ENCODE measurements around the gene GIGYF2. TPM values are rescaled to one million over a fixed set of nuclear protein-coding genes. Genes with fewer than 3 reads are reported as not detected.

The GIGYF2 gene
- total RNA-seq, 1 experiment from 2014 or later, result 55.3 TPM

GRCh38 chr2:232699110-232699509, 2.0 kb downstream of the GIGYF2 start:
- Histone ChIP-seq H2BK120ac (ENCODE audit: low read depth, low read length, poor library complexity, severe bottlenecking) (no peak overlapping the region), H3K9me3 (ENCODE audit: control insufficient read depth, low read depth, low read length) (no peaks in the 10 kb centered on the region), H2BK20ac (ENCODE audit: low read depth, low read length, poor library complexity, severe bottlenecking) (no peak overlapping the region), H3K4me2 (ENCODE audit: insufficient read depth, insufficient read length, low read length) (peak overlapping the region; percentile 93), H2BK15ac (ENCODE audit: low read depth, low read length) (no peak overlapping the region), H3K23ac (ENCODE audit: insufficient read length, low read depth, low read length) (no peak overlapping the region), H2BK5ac (ENCODE audit: insufficient read length, low read length) (no peak overlapping the region), H2AFZ (ENCODE audit: low read length) (no peak overlapping the region), H4K8ac (replicated peaks; ENCODE audit: insufficient read length, low read depth, low read length) (no peak overlapping the region), H3T11ph (ENCODE audit: low read length) (no peak overlapping the region), H4K20me1 (ENCODE audit: control insufficient read depth, insufficient read depth, insufficient read length) (no peaks in the 10 kb centered on the region), H3K79me1 (ENCODE audit: insufficient read depth, low read depth, low read length, poor library complexity, severe bottlenecking) (no peaks in the 10 kb centered on the region), H4K91ac (ENCODE audit: insufficient read length, low read depth, low read length) (no peak overlapping the region), H2BK12ac (ENCODE audit: insufficient read length, low read depth, low read length) (no peak overlapping the region), H3K79me2 (ENCODE audit: insufficient read depth, low read length) (peaks cover 38% of the 10 kb centered on the region), H4K5ac (ENCODE audit: insufficient read length, low read depth, low read length) (no peak overlapping the region), H3K56ac (ENCODE audit: insufficient read length, low read depth, low read length) (no peak overlapping the region), H3K27ac (ENCODE audit: insufficient read length, low read depth, low read length) (no peak overlapping the region), H2AK5ac (ENCODE audit: insufficient read length, low read length) (no peak overlapping the region), H3K14ac (ENCODE audit: insufficient read depth, low read length) (no peak overlapping the region), H3K23me2 (ENCODE audit: insufficient read length, low read depth, low read length, poor library complexity, severe bottlenecking) (peaks cover 3% of the 10 kb centered on the region), H3K4me1 (ENCODE audit: insufficient read depth, low read length) (no peaks in the 10 kb centered on the region; the same call in 1 of the 2 replicates), H3K9ac (ENCODE audit: extremely low read depth, insufficient read length, low read length) (no peak overlapping the region), H3K18ac (ENCODE audit: insufficient read length, low read depth, low read length) (no peak overlapping the region), H3K27me3 (ENCODE audit: insufficient read depth, low read length) (no peaks in the 10 kb centered on the region), H3K4ac (ENCODE audit: low read depth, low read length) (no peak overlapping the region)
- Mint-ChIP-seq H3K27ac (peak overlapping the region in 1 of 3 experiments; percentile 78; a peak in 1 of 7 replicates), H3K27me3 (ENCODE audit: low read depth) (no peaks in the 10 kb centered on the region), H3K36me3 (ENCODE audit: insufficient read depth in 1 of 3, low read depth in 3 of 3) (peaks cover 13 to 21% (median 17%) of the 10 kb centered on the region in 3 experiments; a peak in 6 of 7 replicates), H3K9me3 (no peaks in the 10 kb centered on the region; a peak in 2 of 5 replicates), H3K4me1 (peaks cover 29 to 32% of the 10 kb centered on the region in 2 experiments), H3K4me3 (peak overlapping the region; percentile 93 to 97)
- no peak for DNase-seq
- WGBS (ENCODE audit: extremely low coverage, insufficient read length, low lambda C conversion rate), result no CpG with 5 or more reads among the region's 2 CpGs
- no peak for TF ChIP-seq CTCF (conservative IDR thresholded peaks at IDR 0.05)

Data from H9 (cell line).